Measurements from ENCODE around the gene UNC45A.

GRCh38 chr15:90960298-90961091 is 25.4 kb downstream of the UNC45A start:
- TF ChIP-seq CTCF (IDR thresholded peaks at IDR 0.05) (no peak), ZBTB21 (CRISPR knock-in tag; IDR thresholded peaks at IDR 0.05; ENCODE audit: borderline replicate concordance) (no peak)

All from WTC11 (cell line).